ENCODE data around the gene ALDOB. TPM values are rescaled to one million over a fixed set of nuclear protein-coding genes. Genes with fewer than 3 reads are reported as not detected.

The ALDOB gene
- total and polyA plus RNA-seq, 4 donors = 527 to 2,132 (median 1,808) TPM

DNA sequence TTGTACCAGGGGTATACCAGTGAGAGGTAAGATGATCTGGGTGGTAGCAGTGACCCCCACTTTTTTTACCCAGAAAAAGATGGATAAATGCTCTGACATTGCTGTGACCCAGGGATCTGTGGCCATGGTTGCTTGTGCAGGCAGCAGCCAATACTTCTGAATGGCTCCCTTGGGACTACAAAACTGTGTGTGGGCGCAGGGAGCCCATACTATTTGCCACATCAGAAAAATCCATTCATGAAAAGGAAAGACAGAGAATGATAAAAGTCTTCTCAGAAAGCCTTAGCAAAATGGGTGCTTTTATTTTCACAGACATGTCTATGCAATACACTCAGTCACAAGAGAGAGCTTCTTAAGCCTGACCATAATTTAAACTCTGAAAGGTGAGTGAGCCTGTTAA, 37.3 kb upstream of the ALDOB start:
- Histone ChIP-seq H3K4me3 (ENCODE audit: low read depth in 1 of 3, low read length in 3 of 3) (no peak overlapping the region), H3K36me3 (ENCODE audit: control insufficient read depth in 4 of 4, insufficient read depth in 3 of 4, low read depth in 1 of 4, low read length in 3 of 4) (peaks cover 0 to 4% (median 0%) of the 10 kb centered on the region in 4 donors), H3K9me3 (ENCODE audit: control insufficient read depth in 4 of 4, low read length in 3 of 4) (no peaks in the 10 kb centered on the region), H3K9ac (ENCODE audit: low read depth in 1 of 2, low read length in 2 of 2) (no peak overlapping the region), H3K4me1 (ENCODE audit: control insufficient read depth in 4 of 4, insufficient read depth in 4 of 4, low read length in 3 of 4) (no peaks in the 10 kb centered on the region), H3K27ac (ENCODE audit: low read depth in 1 of 2, low read length in 2 of 2) (no peak overlapping the region), H3K27me3 (ENCODE audit: control insufficient read depth in 4 of 4, insufficient read depth in 4 of 4, low read length in 3 of 4) (no peaks in the 10 kb centered on the region)
- DNase-seq (ENCODE audit: low spot score) = no peak
- 84% methylated on average over 1 of the region's 1 CpG for WGBS
- TF ChIP-seq FOXA1 (IDR thresholded peaks at IDR 0.05) (no peak), TAF1 (conservative IDR thresholded peaks at IDR 0.05) (no peak), EGR1 (IDR thresholded peaks at IDR 0.05; ENCODE audit: low read depth in 2 of 2) (no peak), NR2F2 (IDR thresholded peaks at IDR 0.05) (no peak), RXRA (IDR thresholded peaks at IDR 0.05) (no peak), RAD21 (IDR thresholded peaks at IDR 0.05) (no peak), SP1 (IDR thresholded peaks at IDR 0.05) (no peak), HNF4A (conservative IDR thresholded peaks at IDR 0.05) (no peak)
- TF ChIP-seq, protein P1, sequence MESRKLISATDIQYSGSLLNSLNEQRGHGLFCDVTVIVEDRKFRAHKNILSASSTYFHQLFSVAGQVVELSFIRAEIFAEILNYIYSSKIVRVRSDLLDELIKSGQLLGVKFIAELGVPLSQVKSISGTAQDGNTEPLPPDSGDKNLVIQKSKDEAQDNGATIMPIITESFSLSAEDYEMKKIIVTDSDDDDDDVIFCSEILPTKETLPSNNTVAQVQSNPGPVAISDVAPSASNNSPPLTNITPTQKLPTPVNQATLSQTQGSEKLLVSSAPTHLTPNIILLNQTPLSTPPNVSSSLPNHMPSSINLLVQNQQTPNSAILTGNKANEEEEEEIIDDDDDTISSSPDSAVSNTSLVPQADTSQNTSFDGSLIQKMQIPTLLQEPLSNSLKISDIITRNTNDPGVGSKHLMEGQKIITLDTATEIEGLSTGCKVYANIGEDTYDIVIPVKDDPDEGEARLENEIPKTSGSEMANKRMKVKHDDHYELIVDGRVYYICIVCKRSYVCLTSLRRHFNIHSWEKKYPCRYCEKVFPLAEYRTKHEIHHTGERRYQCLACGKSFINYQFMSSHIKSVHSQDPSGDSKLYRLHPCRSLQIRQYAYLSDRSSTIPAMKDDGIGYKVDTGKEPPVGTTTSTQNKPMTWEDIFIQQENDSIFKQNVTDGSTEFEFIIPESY (IDR thresholded peaks at IDR 0.05) = no peak
- TF ChIP-seq, protein P2, sequence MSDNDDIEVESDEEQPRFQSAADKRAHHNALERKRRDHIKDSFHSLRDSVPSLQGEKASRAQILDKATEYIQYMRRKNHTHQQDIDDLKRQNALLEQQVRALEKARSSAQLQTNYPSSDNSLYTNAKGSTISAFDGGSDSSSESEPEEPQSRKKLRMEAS (IDR thresholded peaks at IDR 0.05) = no peak

DNA sequence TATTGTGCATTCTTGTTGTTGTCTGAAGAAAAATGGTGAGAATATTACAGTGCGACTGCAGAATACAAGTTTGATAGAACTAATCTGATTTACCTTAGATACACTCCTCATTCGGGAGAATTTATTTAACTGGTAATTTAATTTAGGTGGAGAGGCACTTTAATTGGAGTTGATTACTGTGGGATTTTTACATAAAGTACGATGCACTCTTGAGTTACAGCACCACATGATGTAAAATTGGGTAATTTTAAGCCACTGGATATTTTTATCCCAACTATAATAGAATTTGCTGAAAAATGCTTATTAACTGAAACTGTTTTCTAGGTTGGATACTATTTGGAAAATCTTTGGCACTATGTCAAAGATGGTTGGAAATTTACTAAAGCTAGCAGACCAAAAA, 35.4 kb upstream of the ALDOB start:
- TF ChIP-seq, protein P3, sequence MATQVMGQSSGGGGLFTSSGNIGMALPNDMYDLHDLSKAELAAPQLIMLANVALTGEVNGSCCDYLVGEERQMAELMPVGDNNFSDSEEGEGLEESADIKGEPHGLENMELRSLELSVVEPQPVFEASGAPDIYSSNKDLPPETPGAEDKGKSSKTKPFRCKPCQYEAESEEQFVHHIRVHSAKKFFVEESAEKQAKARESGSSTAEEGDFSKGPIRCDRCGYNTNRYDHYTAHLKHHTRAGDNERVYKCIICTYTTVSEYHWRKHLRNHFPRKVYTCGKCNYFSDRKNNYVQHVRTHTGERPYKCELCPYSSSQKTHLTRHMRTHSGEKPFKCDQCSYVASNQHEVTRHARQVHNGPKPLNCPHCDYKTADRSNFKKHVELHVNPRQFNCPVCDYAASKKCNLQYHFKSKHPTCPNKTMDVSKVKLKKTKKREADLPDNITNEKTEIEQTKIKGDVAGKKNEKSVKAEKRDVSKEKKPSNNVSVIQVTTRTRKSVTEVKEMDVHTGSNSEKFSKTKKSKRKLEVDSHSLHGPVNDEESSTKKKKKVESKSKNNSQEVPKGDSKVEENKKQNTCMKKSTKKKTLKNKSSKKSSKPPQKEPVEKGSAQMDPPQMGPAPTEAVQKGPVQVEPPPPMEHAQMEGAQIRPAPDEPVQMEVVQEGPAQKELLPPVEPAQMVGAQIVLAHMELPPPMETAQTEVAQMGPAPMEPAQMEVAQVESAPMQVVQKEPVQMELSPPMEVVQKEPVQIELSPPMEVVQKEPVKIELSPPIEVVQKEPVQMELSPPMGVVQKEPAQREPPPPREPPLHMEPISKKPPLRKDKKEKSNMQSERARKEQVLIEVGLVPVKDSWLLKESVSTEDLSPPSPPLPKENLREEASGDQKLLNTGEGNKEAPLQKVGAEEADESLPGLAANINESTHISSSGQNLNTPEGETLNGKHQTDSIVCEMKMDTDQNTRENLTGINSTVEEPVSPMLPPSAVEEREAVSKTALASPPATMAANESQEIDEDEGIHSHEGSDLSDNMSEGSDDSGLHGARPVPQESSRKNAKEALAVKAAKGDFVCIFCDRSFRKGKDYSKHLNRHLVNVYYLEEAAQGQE (IDR thresholded peaks at IDR 0.05) = no peak
- no peak for TF ChIP-seq GABPA (IDR thresholded peaks at IDR 0.05 in 1 of 2, conservative IDR thresholded peaks at IDR 0.05 in 1 of 2)
- TF ChIP-seq RXRA (IDR thresholded peaks at IDR 0.05) = no peak
- TF ChIP-seq, protein P4, sequence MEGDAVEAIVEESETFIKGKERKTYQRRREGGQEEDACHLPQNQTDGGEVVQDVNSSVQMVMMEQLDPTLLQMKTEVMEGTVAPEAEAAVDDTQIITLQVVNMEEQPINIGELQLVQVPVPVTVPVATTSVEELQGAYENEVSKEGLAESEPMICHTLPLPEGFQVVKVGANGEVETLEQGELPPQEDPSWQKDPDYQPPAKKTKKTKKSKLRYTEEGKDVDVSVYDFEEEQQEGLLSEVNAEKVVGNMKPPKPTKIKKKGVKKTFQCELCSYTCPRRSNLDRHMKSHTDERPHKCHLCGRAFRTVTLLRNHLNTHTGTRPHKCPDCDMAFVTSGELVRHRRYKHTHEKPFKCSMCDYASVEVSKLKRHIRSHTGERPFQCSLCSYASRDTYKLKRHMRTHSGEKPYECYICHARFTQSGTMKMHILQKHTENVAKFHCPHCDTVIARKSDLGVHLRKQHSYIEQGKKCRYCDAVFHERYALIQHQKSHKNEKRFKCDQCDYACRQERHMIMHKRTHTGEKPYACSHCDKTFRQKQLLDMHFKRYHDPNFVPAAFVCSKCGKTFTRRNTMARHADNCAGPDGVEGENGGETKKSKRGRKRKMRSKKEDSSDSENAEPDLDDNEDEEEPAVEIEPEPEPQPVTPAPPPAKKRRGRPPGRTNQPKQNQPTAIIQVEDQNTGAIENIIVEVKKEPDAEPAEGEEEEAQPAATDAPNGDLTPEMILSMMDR (IDR thresholded peaks at IDR 0.05; ENCODE audit: low read depth, low read length, missing input control) = no peak
- no peak for TF ChIP-seq EGR1 (IDR thresholded peaks at IDR 0.05; ENCODE audit: low read depth in 2 of 2)
- no peak for TF ChIP-seq FOXA1 (IDR thresholded peaks at IDR 0.05)
- no peak for TF ChIP-seq RAD21 (IDR thresholded peaks at IDR 0.05)
- no peak for TF ChIP-seq FOXA2 (IDR thresholded peaks at IDR 0.05)
- TF ChIP-seq HNF4G (IDR thresholded peaks at IDR 0.05) = no peak
- no peak for TF ChIP-seq SP1 (IDR thresholded peaks at IDR 0.05)
- no peak for TF ChIP-seq NR2F2 (IDR thresholded peaks at IDR 0.05)
- TF ChIP-seq, protein P2 (IDR thresholded peaks at IDR 0.05) = no peak
- no peak for TF ChIP-seq HNF4A (conservative IDR thresholded peaks at IDR 0.05)
- Histone ChIP-seq H3K9ac (ENCODE audit: low read depth in 1 of 2, low read length in 2 of 2) (no peak overlapping the region), H3K4me1 (ENCODE audit: control insufficient read depth in 4 of 4, insufficient read depth in 4 of 4, low read length in 3 of 4) (no peaks in the 10 kb centered on the region), H3K36me3 (ENCODE audit: control insufficient read depth in 4 of 4, insufficient read depth in 3 of 4, low read depth in 1 of 4, low read length in 3 of 4) (peaks cover 0 to 4% (median 0%) of the 10 kb centered on the region in 4 donors), H3K9me3 (ENCODE audit: control insufficient read depth in 4 of 4, low read length in 3 of 4) (no peaks in the 10 kb centered on the region), H3K27me3 (ENCODE audit: control insufficient read depth in 4 of 4, insufficient read depth in 4 of 4, low read length in 3 of 4) (no peaks in the 10 kb centered on the region), H3K4me3 (ENCODE audit: low read depth in 1 of 3, low read length in 3 of 3) (no peak overlapping the region), H3K27ac (ENCODE audit: low read depth in 1 of 2, low read length in 2 of 2) (no peak overlapping the region)
- DNase-seq (ENCODE audit: low spot score) = no peak
- 86% methylated on average over 3 of the region's 3 CpGs for WGBS
